ENCODE data around the gene MGMT. TPM values are rescaled to one million over a fixed set of nuclear protein-coding genes. Genes with fewer than 3 reads are reported as not detected.

The MGMT gene
- total and polyA plus RNA-seq, 9 donors: 4.5 to 53.3 (median 25.4) TPM

GRCh38 chr10:129641982-129642381 is 174.9 kb downstream of the MGMT start:
- H3K4me1 ChIP-seq (ENCODE audit: insufficient read depth): no peaks in the 10 kb centered on the region
- no peaks in the 10 kb centered on the region for H3K27me3 ChIP-seq
- TF ChIP-seq CTCF (IDR thresholded peaks at IDR 0.05): no peak
- no peak for TF ChIP-seq POLR2A (IDR thresholded peaks at IDR 0.05)
- no peak for TF ChIP-seq EP300 (IDR thresholded peaks at IDR 0.05)
- no peaks in the 10 kb centered on the region for H3K36me3 ChIP-seq
- H3K9me3 ChIP-seq: no peaks in the 10 kb centered on the region
- no peak overlapping the region for H3K27ac ChIP-seq
- intact Hi-C loops (cut with DNase I): no loop called here
- no peak overlapping the region for H3K4me3 ChIP-seq
- 93 to 97% (median 97%) methylated on average over 8 of the region's 8 CpGs for WGBS, 3 donors
- DNase-seq: no peak

- Histone ChIP-seq H3K36me3 (no peaks in the 10 kb centered on the region), H3K9me3 (no peaks in the 10 kb centered on the region), H3K27me3 (no peaks in the 10 kb centered on the region), H3K4me3 (no peak overlapping the region), H3K4me1 (ENCODE audit: insufficient read depth) (no peaks in the 10 kb centered on the region), H3K27ac (no peak overlapping the region)
- WGBS, 3 donors: 78 to 91% (median 87%) methylated on average over 3 of the region's 3 CpGs
- no peak for DNase-seq
- intact Hi-C loops (cut with DNase I): no loop called here
- TF ChIP-seq POLR2A (IDR thresholded peaks at IDR 0.05) (no peak), EP300 (IDR thresholded peaks at IDR 0.05) (no peak), CTCF (IDR thresholded peaks at IDR 0.05) (no peak)
These were observed 175.4 kb downstream of the MGMT start for GRCh38 chr10:129642427-129642826.

DNA sequence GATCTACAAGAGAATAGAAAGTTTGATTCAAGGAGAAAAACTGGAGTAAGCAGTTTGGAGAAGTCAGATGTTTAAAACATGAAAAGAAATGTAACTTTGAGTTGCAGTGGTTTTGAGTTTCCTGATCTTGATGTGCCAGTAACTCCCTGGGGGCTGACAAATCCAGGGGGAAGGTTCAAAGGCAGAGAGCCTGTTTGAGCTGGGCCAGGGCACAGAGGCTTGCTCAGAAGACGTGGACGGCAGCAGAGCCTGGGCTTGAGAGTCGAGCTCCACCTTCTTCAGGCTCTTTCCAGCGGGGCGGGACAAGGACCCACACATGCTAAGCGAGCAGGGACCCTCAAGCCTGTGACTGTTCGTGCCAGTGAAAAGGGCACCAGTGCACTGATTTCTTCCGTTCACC is 176.2 kb downstream of the MGMT start:
- intact Hi-C loops (cut with DNase I): no loop called here
- no peak for TF ChIP-seq POLR2A (IDR thresholded peaks at IDR 0.05)
- H3K27ac ChIP-seq: no peak overlapping the region
- H3K36me3 ChIP-seq: no peaks in the 10 kb centered on the region
- no peak for DNase-seq
- 85 to 90% (median 87%) methylated on average over 8 of the region's 8 CpGs for WGBS, 3 donors
- H3K27me3 ChIP-seq: no peaks in the 10 kb centered on the region
- H3K4me3 ChIP-seq: no peak overlapping the region
- no peaks in the 10 kb centered on the region for H3K9me3 ChIP-seq
- H3K4me1 ChIP-seq (ENCODE audit: insufficient read depth): no peaks in the 10 kb centered on the region

GRCh38 chr10:129645487-129645886 is 178.4 kb downstream of the MGMT start:
- Histone ChIP-seq H3K4me3 (no peak overlapping the region), H3K27ac (no peak overlapping the region), H3K36me3 (no peaks in the 10 kb centered on the region), H3K4me1 (ENCODE audit: insufficient read depth) (no peaks in the 10 kb centered on the region), H3K27me3 (no peaks in the 10 kb centered on the region), H3K9me3 (no peaks in the 10 kb centered on the region)
- 96 to 99% (median 97%) methylated on average over 11 of the region's 11 CpGs for WGBS, 3 donors
- no peak for DNase-seq
- intact Hi-C loops (cut with DNase I): no loop called here
- TF ChIP-seq EP300 (IDR thresholded peaks at IDR 0.05): no peak
- no peak for TF ChIP-seq CTCF (IDR thresholded peaks at IDR 0.05)

- Histone ChIP-seq H3K9me3 (no peaks in the 10 kb centered on the region), H3K4me1 (ENCODE audit: insufficient read depth) (no peaks in the 10 kb centered on the region), H3K27me3 (no peaks in the 10 kb centered on the region), H3K27ac (no peak overlapping the region), H3K4me3 (no peak overlapping the region), H3K36me3 (no peaks in the 10 kb centered on the region)
- 95 to 96% (median 95%) methylated on average over 17 of the region's 17 CpGs for WGBS, 3 donors
- no peak for TF ChIP-seq POLR2A (IDR thresholded peaks at IDR 0.05)
- no peak for TF ChIP-seq EP300 (IDR thresholded peaks at IDR 0.05)
- TF ChIP-seq CTCF (IDR thresholded peaks at IDR 0.05): no peak
- intact Hi-C loops (cut with DNase I): no loop called here
- DNase-seq: no peak
These were observed 179.9 kb downstream of the MGMT start for GRCh38 chr10:129646973-129647372.

Data from ovary (tissue), 9 donors.